ENCODE results near the gene MRPL33. TPM values are rescaled to one million over a fixed set of nuclear protein-coding genes. Genes with fewer than 3 reads are reported as not detected.

The MRPL33 gene
- polyA plus RNA-seq, 1 donor from 2014 or later: 406 TPM

GRCh38 chr2:27724905-27725701, 46.4 kb upstream of the MRPL33 start:
- no peaks in the 10 kb centered on the region for H3K36me3 ChIP-seq (ENCODE audit: insufficient read depth, low read length)
- H3K4me2 ChIP-seq (ENCODE audit: low read length): no peak overlapping the region
- H3K27ac ChIP-seq (ENCODE audit: low read length): no peak overlapping the region
- H3F3A ChIP-seq (ENCODE audit: insufficient read depth, low read length, poor library complexity, severe bottlenecking): no peaks in the 10 kb centered on the region
- no peaks in the 10 kb centered on the region for H3K27me3 ChIP-seq (ENCODE audit: insufficient read depth, low read depth, low read length)
- H3K4me3 ChIP-seq (ENCODE audit: low read length): no peak overlapping the region
- TF ChIP-seq, protein P1, sequence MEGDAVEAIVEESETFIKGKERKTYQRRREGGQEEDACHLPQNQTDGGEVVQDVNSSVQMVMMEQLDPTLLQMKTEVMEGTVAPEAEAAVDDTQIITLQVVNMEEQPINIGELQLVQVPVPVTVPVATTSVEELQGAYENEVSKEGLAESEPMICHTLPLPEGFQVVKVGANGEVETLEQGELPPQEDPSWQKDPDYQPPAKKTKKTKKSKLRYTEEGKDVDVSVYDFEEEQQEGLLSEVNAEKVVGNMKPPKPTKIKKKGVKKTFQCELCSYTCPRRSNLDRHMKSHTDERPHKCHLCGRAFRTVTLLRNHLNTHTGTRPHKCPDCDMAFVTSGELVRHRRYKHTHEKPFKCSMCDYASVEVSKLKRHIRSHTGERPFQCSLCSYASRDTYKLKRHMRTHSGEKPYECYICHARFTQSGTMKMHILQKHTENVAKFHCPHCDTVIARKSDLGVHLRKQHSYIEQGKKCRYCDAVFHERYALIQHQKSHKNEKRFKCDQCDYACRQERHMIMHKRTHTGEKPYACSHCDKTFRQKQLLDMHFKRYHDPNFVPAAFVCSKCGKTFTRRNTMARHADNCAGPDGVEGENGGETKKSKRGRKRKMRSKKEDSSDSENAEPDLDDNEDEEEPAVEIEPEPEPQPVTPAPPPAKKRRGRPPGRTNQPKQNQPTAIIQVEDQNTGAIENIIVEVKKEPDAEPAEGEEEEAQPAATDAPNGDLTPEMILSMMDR (IDR thresholded peaks at IDR 0.05; ENCODE audit: poor library complexity, severe bottlenecking): no peak
- no peak for TF ChIP-seq REST (IDR thresholded peaks at IDR 0.05; ENCODE audit: borderline replicate concordance)
- TF ChIP-seq TAF1 (IDR thresholded peaks at IDR 0.05; ENCODE audit: low read depth): no peak
- no peak for TF ChIP-seq SMC3 (conservative IDR thresholded peaks at IDR 0.05; ENCODE audit: poor library complexity)
- no peak for TF ChIP-seq EP300 (conservative IDR thresholded peaks at IDR 0.05; ENCODE audit: poor library complexity, severe bottlenecking)
- TF ChIP-seq POLR2AphosphoS5 (IDR thresholded peaks at IDR 0.05): no peak
- no peak for TF ChIP-seq EZH2 (IDR thresholded peaks at IDR 0.05; ENCODE audit: borderline replicate concordance, insufficient read depth, low read length, poor library complexity, severe bottlenecking)
- TF ChIP-seq RAD21 (conservative IDR thresholded peaks at IDR 0.05): no peak
- no peak for TF ChIP-seq MXI1 (conservative IDR thresholded peaks at IDR 0.05; ENCODE audit: poor library complexity, severe bottlenecking)
- no peak overlapping the region for H3K9ac ChIP-seq (ENCODE audit: low read length)
- no peaks in the 10 kb centered on the region for H3K9me3 ChIP-seq (ENCODE audit: low read length)
- no peaks in the 10 kb centered on the region for H3K79me2 ChIP-seq (replicated peaks; ENCODE audit: insufficient read depth, low read length)
- no peak overlapping the region for H2AFZ ChIP-seq (ENCODE audit: low read depth, low read length)
- H4K20me1 ChIP-seq (ENCODE audit: insufficient read depth): no peaks in the 10 kb centered on the region
- H3K9me2 ChIP-seq (ENCODE audit: insufficient read depth, low read length): no peaks in the 10 kb centered on the region

GRCh38 chr2:27727257-27727656, 44.3 kb upstream of the MRPL33 start:
- Histone ChIP-seq H3K36me3 (ENCODE audit: insufficient read depth, low read length) (no peaks in the 10 kb centered on the region), H3K4me3 (ENCODE audit: low read length) (no peak overlapping the region), H3K4me2 (ENCODE audit: low read length) (no peak overlapping the region), H3K27me3 (ENCODE audit: insufficient read depth, low read depth, low read length) (no peaks in the 10 kb centered on the region), H3K79me2 (replicated peaks; ENCODE audit: insufficient read depth, low read length) (no peaks in the 10 kb centered on the region), H3K9me3 (ENCODE audit: low read length) (no peaks in the 10 kb centered on the region), H4K20me1 (ENCODE audit: insufficient read depth) (no peaks in the 10 kb centered on the region), H3F3A (ENCODE audit: insufficient read depth, low read length, poor library complexity, severe bottlenecking) (no peaks in the 10 kb centered on the region), H2AFZ (ENCODE audit: low read depth, low read length) (no peak overlapping the region), H3K9ac (ENCODE audit: low read length) (no peak overlapping the region), H3K9me2 (ENCODE audit: insufficient read depth, low read length) (no peaks in the 10 kb centered on the region), H3K27ac (ENCODE audit: low read length) (no peak overlapping the region)
- TF ChIP-seq, protein P1 (IDR thresholded peaks at IDR 0.05; ENCODE audit: poor library complexity, severe bottlenecking): no peak
- TF ChIP-seq MXI1 (conservative IDR thresholded peaks at IDR 0.05; ENCODE audit: poor library complexity, severe bottlenecking) (no peak), RAD21 (conservative IDR thresholded peaks at IDR 0.05) (no peak)

All from neural cell (in vitro differentiated cells).